ENCODE results near the gene TMCC2.
"Not testable (repeated sequence)": the region's sequence is repeated elsewhere in the genome, so short reads cannot be mapped to it uniquely, and the experiment has no call there.

Gene TMCC2

GRCh38 chr1:205227584-205228013 is at the start of gene TMCC2:
TMCC2 (plus strand) TSS chr1:205227946; CDS start chr1:205228565, 619 bp downstream.
- DNase-seq = peak in 1 of 2 donors; percentile 75

GRCh38 chr1:205179842-205180241 is 47.9 kb upstream of the TMCC2 start:
- no peak for DNase-seq

- DNase-seq = not testable (repeated sequence)
Observed at GRCh38 chr1:205180331-205180730, 47.4 kb upstream of the TMCC2 start.

- DNase-seq = no peak
Observed at GRCh38 chr1:205182930-205183329, 44.8 kb upstream of the TMCC2 start.

GRCh38 chr1:205183676-205184335 is 43.9 kb upstream of the TMCC2 start:
- DNase-seq = no peak

- peak in 1 of 2 donors; percentile 15 for DNase-seq
Observed at GRCh38 chr1:205186191-205186590, 41.6 kb upstream of the TMCC2 start.

GRCh38 chr1:205187420-205187819 is 40.3 kb upstream of the TMCC2 start:
- DNase-seq = no peak

GRCh38 chr1:205188098-205188497 is 39.6 kb upstream of the TMCC2 start:
- no peak for DNase-seq

- DNase-seq = no peak
Observed at GRCh38 chr1:205188596-205188995, 39.1 kb upstream of the TMCC2 start.

GRCh38 chr1:205189131-205189530 is 38.6 kb upstream of the TMCC2 start:
- no peak for DNase-seq

GRCh38 chr1:205190845-205191577 is 36.7 kb upstream of the TMCC2 start:
- no peak for DNase-seq

GRCh38 chr1:205191622-205192021 is 36.1 kb upstream of the TMCC2 start:
- no peak for DNase-seq

- DNase-seq = no peak
Observed at GRCh38 chr1:205192287-205192686, 35.5 kb upstream of the TMCC2 start.

GRCh38 chr1:205199090-205199930 is 28.4 kb upstream of the TMCC2 start:
- DNase-seq = no peak

- DNase-seq = no peak
Observed at GRCh38 chr1:205199931-205200299, 27.8 kb upstream of the TMCC2 start.

GRCh38 chr1:205204552-205204951 is 23.2 kb upstream of the TMCC2 start:
- DNase-seq = no peak

- DNase-seq = no peak
Observed at GRCh38 chr1:205205055-205205454, 22.7 kb upstream of the TMCC2 start.

GRCh38 chr1:205208811-205209210 is 18.9 kb upstream of the TMCC2 start:
- DNase-seq = no peak

- DNase-seq = no peak
Observed at GRCh38 chr1:205210756-205211168, 17.0 kb upstream of the TMCC2 start.

GRCh38 chr1:205211169-205211838 is 16.4 kb upstream of the TMCC2 start, which contains the start of gene DSTYK:
DSTYK (minus strand) TSS chr1:205211702; CDS start chr1:205211535, 167 bp downstream.
- DNase-seq = peak; percentile 85 to 87

- DNase-seq = peak in 1 of 2 donors; percentile 74
Observed at GRCh38 chr1:205211839-205212536, 15.8 kb upstream of the TMCC2 start.

GRCh38 chr1:205214756-205215155 is 13.0 kb upstream of the TMCC2 start:
- DNase-seq = peak in 1 of 2 donors; percentile 33

Data from bone marrow (tissue), 2 donors.